Smooth muscle cell (in vitro differentiated cells): Measurements from ENCODE around the gene ORAI1. TPM values are rescaled to one million over a fixed set of nuclear protein-coding genes. Genes with fewer than 3 reads are reported as not detected.
"Not testable (repeated sequence)": the region's sequence is repeated elsewhere in the genome, so short reads cannot be mapped to it uniquely, and the experiment has no call there.

Source experiments
- DNase-seq: peaks from one replicate; lab custom pipeline; 2025; ENCODE audit not compliant: unreplicated experiment; lab: John Stamatoyannopoulos, UW
- H2AFZ ChIP-seq: fragments of 200-600 bp; sonication (generic); 2 replicates; pipeline ENCODE4 v1.6.0; 2016; ENCODE audit warnings: antibody characterized with exemption, low read depth, mild to moderate bottlenecking
- H3F3A ChIP-seq: fragments of 200-600 bp; sonication (generic); 2 replicates; pipeline ENCODE4 v1.6.0; 2017; ENCODE audit warnings: antibody characterized with exemption, low read depth
- H3K27ac ChIP-seq: fragments of 200-600 bp; sonication (generic); 2 replicates; pipeline ENCODE4 v1.5.1; 2016; ENCODE audit warnings: low read depth, mild to moderate bottlenecking
- H3K27me3 ChIP-seq: fragments of 200-600 bp; sonication (generic); 2 replicates; pipeline ENCODE4 v1.6.1; 2016; ENCODE audit warnings: low read depth, mild to moderate bottlenecking
- H3K36me3 ChIP-seq: fragments of 200-600 bp; sonication (generic); 2 replicates; pipeline ENCODE4 v1.5.1; 2016; ENCODE audit warnings: low read depth
- H3K4me1 ChIP-seq: fragments of 200-600 bp; sonication (generic); 2 replicates; pipeline ENCODE4 v1.5.1; 2016; ENCODE audit warnings: low read depth
- H3K4me2 ChIP-seq: fragments of 200-600 bp; sonication (generic); 2 replicates; pipeline ENCODE4 v1.6.0; 2016; ENCODE audit warnings: mild to moderate bottlenecking
- H3K4me3 ChIP-seq: fragments of 200-600 bp; sonication (generic); 2 replicates; pipeline ENCODE4 v1.5.1; 2016; ENCODE audit warnings: mild to moderate bottlenecking
- H3K79me2 ChIP-seq: fragments of 200-600 bp; sonication (generic); 2 replicates; pipeline ENCODE4 v1.6.0; 2016; ENCODE audit warnings: low read depth, mild to moderate bottlenecking
- H3K9ac ChIP-seq: fragments of 200-600 bp; sonication (generic); 2 replicates; pipeline ENCODE4 v1.6.0; 2016; ENCODE audit warnings: low read depth
- H3K9me3 ChIP-seq: fragments of 200-600 bp; sonication (generic); replicated peaks from 2 replicates; pipeline ENCODE4 v1.5.1; 2016; ENCODE audit warnings: low read depth
- H4K20me1 ChIP-seq: fragments of 200-600 bp; sonication (generic); 2 replicates; pipeline ENCODE4 v1.6.0; 2016; ENCODE audit warnings: low read depth
- CTCF ChIP-seq: fragments of 200-600 bp; sonication (generic); IDR thresholded peaks from 2 replicates; pipeline ENCODE4 v1.5.1; 2017; ENCODE audit warnings: borderline replicate concordance, mild to moderate bottlenecking, antibody characterized with exemption; ENCODE audit not compliant: insufficient read depth, poor library complexity, severe bottlenecking
- WGBS: methylation state at CpG from one replicate; pipeline ENCODE4 v1.1.7; 2016; ENCODE audit warnings: low lambda C conversion rate; 5-methylcytosine and 5-hydroxymethylcytosine counted together
- polyA plus RNA-seq: library from polyadenylated mRNA; unstranded; fragments of >200 nt; fragmentation: Nextera tagmentation; extraction: Ambion mirVana; gene quantifications from 2 replicates; pipeline ENCODE4 v1.2.1, GENCODE V29; 2016
- total RNA-seq: library from RNA; depleted of rRNA; stranded (reverse); fragments of >200 nt; gene quantifications from 2 replicates; pipeline ENCODE4 v1.2.3, GENCODE V29; 2014

The ORAI1 gene
- total and polyA plus RNA-seq, 2 experiments from 2014 or later = 5.5 to 23.4 TPM

GRCh38 chr12:121678305-121678704 is 52.0 kb downstream of the ORAI1 start:
- 90% methylated on average over 3 of the region's 3 CpGs for WGBS

GRCh38 chr12:121678716-121679300 is 52.5 kb downstream of the ORAI1 start:
- H3K27ac ChIP-seq = no peak overlapping the region
- no peaks in the 10 kb centered on the region for H3K9me3 ChIP-seq
- no peak overlapping the region for H2AFZ ChIP-seq
- no peaks in the 10 kb centered on the region for H3K79me2 ChIP-seq
- no peak overlapping the region for H3K9ac ChIP-seq
- no peaks in the 10 kb centered on the region for H3K4me1 ChIP-seq
- H4K20me1 ChIP-seq = no peaks in the 10 kb centered on the region
- H3K4me3 ChIP-seq = no peak overlapping the region
- H3F3A ChIP-seq = no peaks in the 10 kb centered on the region
- no peak for TF ChIP-seq CTCF
- H3K36me3 ChIP-seq = no peaks in the 10 kb centered on the region
- WGBS = 73% methylated on average over 9 of the region's 9 CpGs
- no peak for DNase-seq
- no peaks in the 10 kb centered on the region for H3K27me3 ChIP-seq
- H3K4me2 ChIP-seq = no peak overlapping the region

More at GRCh38 chr12:121678305-121678704, 52.0 kb downstream of the ORAI1 start:
- Histone ChIP-seq H4K20me1 (no peaks in the 10 kb centered on the region), H3K9me3 (no peaks in the 10 kb centered on the region), H2AFZ (no peak overlapping the region), H3K4me1 (no peaks in the 10 kb centered on the region), H3K4me2 (no peak overlapping the region), H3K36me3 (no peaks in the 10 kb centered on the region), H3K27me3 (no peaks in the 10 kb centered on the region), H3K27ac (no peak overlapping the region), H3F3A (no peaks in the 10 kb centered on the region), H3K79me2 (no peaks in the 10 kb centered on the region), H3K4me3 (no peak overlapping the region), H3K9ac (no peak overlapping the region)
- DNase-seq = no peak
- no peak for TF ChIP-seq CTCF

GRCh38 chr12:121679661-121680197 is 53.4 kb downstream of the ORAI1 start:
- DNase-seq, H3F3A ChIP-seq: not testable (repeated sequence)

GRCh38 chr12:121688966-121689365 is 62.6 kb downstream of the ORAI1 start:
- Histone ChIP-seq H3K9me3 (no peaks in the 10 kb centered on the region), H3K4me2 (no peak overlapping the region), H3K4me3 (no peak overlapping the region), H4K20me1 (no peaks in the 10 kb centered on the region), H3K27me3 (no peaks in the 10 kb centered on the region), H2AFZ (no peak overlapping the region), H3K4me1 (peaks cover 3% of the 10 kb centered on the region), H3K79me2 (no peaks in the 10 kb centered on the region), H3K27ac (no peak overlapping the region), H3K9ac (no peak overlapping the region), H3K36me3 (no peaks in the 10 kb centered on the region), H3F3A (no peaks in the 10 kb centered on the region)
- WGBS = 88% methylated on average over 3 of the region's 3 CpGs
- DNase-seq = no peak
- TF ChIP-seq CTCF = no peak

More at GRCh38 chr12:121679661-121680197, 53.4 kb downstream of the ORAI1 start:
- not testable (repeated sequence) for H3K4me1 ChIP-seq, H2AFZ ChIP-seq, H3K4me2 ChIP-seq, H3K9ac ChIP-seq, H3K27ac ChIP-seq, H3K4me3 ChIP-seq, H3K9me3 ChIP-seq, H3K36me3 ChIP-seq, H4K20me1 ChIP-seq, H3K79me2 ChIP-seq, H3K27me3 ChIP-seq
- 92% methylated on average over 13 of the region's 13 CpGs for WGBS
